KOPT-K1 (cell line): Measurements from ENCODE around the gene MKRN2.
A peak's percentile ranks its signal among the peaks of the same experiment; 100 is the strongest.

ENCODE experiments used
- H3K27ac ChIP-seq: fragments of 200-600 bp; sonication (generic); 2 replicates; pipeline ENCODE4 v1.5.1; 2016; ENCODE audit warnings: antibody characterized with exemption, mild to moderate bottlenecking, low read depth, low read length; ENCODE audit not compliant: poor library complexity, severe bottlenecking
- H3K36me3 ChIP-seq: fragments of 200-600 bp; sonication (generic); 2 replicates; pipeline ENCODE4 v1.5.1; 2017; ENCODE audit warnings: antibody characterized with exemption, mild to moderate bottlenecking, low read length, moderate library complexity; ENCODE audit not compliant: insufficient read depth
- H3K9me3 ChIP-seq: fragments of 200-600 bp; sonication (generic); 2 replicates; pipeline ENCODE4 v1.5.1; 2017; ENCODE audit warnings: antibody characterized with exemption, low read length, mild to moderate bottlenecking; ENCODE audit not compliant: insufficient read depth, poor library complexity, severe bottlenecking

Gene MKRN2, protein sequence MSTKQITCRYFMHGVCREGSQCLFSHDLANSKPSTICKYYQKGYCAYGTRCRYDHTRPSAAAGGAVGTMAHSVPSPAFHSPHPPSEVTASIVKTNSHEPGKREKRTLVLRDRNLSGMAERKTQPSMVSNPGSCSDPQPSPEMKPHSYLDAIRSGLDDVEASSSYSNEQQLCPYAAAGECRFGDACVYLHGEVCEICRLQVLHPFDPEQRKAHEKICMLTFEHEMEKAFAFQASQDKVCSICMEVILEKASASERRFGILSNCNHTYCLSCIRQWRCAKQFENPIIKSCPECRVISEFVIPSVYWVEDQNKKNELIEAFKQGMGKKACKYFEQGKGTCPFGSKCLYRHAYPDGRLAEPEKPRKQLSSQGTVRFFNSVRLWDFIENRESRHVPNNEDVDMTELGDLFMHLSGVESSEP

DNA sequence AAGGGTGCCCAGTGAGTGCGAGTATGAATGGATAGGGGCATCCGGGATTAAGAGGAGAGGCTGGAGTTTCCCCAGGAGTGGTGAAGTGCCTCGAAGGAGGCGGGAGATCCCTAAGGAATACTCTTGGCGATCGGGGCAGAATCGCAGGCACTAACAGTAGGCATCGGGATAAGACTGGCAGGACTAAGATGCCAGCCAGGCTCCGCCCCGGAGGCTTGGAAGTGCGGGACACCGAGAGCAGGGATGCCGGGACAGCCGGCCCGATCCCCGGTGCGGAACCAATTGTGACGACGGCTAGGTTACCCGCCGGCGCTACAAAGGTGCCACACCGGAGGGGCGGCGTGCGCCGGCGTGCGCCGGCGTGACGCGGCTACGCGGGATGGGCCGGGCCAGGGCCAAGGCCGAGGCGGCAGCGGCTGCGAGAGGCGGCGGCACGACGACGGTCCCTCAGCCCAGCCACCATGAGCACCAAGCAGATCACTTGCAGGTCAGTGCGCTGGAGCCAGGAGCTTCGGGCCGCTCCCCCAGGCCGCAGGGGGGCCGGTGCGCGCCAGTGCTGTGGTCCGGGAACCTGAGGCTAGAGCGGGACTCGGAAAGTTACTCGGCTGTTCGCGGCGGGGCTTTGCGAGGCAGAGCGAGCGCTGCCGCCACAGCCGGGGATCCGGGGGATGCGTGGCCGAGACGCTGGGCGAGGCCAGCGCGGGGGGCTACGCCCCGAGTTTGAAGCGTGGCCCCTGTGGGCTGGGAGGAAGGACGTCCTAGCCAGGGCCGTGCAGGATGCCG, at the start of gene MKRN2:
Gene MKRN2, plus strand, starts transcription at position 398 of the 783 bp plus-strand sequence. Its CDS starts 64 bp downstream, at position 462.
- Histone ChIP-seq H3K27ac (peak within 1 kb of the TSS; percentile 81), H3K9me3 (no peaks in the 10 kb centered on the region), H3K36me3 (no peaks in the 10 kb centered on the region)

DNA sequence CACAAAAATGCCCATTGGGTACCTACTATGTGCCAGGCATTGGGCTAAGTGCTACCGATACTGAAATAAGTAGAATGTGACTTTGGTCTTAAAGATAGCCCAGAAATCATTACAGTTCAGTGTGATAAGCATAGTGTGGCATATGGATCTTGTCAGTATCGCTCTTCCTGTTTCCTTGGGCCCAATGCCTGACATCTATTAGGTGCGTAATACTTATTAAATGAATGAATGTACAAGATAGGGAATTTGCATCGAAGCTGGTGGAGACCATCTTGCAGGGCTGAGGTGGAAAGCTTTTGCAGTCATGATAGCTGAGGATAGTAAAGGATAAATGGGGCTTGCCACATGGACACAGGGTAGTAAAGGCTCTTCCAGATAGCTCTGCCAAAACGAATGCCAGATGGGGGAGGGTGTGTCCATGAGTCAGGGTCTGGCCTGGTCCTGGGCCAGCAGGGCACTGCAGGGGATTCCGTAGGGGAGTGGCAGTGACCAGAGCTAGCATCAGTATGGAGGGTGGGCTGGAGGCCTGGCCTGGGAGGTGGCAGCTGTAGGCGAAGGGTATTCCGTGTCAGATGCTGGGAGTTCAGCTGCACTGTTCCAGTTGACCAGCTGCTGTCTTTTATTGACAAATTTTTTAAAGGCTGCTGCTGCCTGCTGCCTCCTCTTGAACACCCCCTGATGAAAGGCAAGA, 49.2 kb upstream of the MKRN2 start:
- Histone ChIP-seq H3K27ac (no peak overlapping the region), H3K36me3 (peaks cover 75% of the 10 kb centered on the region), H3K9me3 (no peaks in the 10 kb centered on the region)

DNA sequence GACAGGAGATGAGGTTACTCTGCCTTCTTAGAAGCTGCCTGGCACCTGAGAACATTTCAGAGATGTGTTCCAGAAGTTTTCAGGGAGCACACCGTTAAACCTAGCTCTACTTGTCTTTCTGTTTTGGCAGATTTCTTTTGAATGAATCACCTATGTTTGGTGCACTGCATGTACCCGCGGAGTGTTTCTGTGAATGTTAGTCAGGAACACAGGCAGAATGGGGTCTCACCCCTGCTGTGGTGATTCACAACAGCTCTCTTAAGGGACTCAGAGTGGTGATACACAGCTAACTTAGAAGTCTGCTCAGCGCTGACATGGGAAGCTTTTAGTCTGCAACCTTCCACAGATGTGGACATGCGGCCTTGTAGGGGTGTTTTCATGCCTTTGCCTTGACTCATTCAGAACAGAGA, 48.6 kb upstream of the MKRN2 start:
- peaks cover 71% of the 10 kb centered on the region for H3K36me3 ChIP-seq
- H3K27ac ChIP-seq = no peak overlapping the region
- no peaks in the 10 kb centered on the region for H3K9me3 ChIP-seq

DNA sequence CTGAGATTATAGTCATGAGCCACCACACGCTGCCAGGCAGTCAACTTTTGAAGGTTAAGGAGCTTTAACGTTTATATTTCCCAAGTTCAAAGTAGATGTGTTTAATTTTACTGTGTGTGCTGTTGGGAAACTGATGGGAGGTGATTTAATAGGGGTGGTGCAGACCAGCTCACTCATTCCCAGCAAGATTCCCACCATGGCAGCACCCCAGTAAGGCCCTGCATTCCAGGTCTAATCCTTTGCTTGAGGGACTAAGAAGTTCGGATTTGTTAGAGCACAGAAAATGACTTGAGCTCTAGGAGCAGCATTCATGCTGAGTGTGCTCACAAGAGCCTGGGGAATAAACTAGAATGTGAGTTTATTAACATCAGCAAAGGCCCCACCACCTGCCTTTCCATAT, 47.4 kb upstream of the MKRN2 start:
- Histone ChIP-seq H3K27ac (no peak overlapping the region), H3K36me3 (peaks cover 69% of the 10 kb centered on the region), H3K9me3 (no peaks in the 10 kb centered on the region)

DNA sequence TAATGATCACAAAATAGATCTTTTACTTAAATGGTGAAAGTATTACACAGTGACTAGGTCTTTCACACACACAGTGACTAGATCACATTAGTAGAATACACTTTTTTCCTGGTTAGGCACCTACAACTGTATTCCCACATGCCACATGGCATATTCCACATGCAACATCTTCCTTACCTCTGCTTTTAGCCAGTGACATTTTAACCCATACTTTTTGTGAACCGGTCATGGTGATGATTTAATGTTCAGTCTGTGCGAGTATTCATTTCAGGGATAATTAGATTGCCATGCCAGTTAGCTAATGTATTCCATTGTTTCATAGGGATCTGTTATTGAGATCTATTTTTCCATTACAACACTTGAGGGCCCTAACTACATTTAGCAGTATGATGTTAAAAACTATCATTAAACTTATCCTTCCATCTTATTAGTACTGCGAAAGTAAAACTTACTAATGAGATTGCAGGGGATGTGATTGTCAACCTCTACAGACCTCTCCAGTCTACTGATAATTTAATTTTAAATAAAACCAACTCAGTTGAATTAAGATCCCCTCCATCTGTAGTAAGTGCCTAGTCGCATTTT, 44.3 kb upstream of the MKRN2 start:
- Histone ChIP-seq H3K27ac (no peak overlapping the region), H3K36me3 (peaks cover 55% of the 10 kb centered on the region), H3K9me3 (no peaks in the 10 kb centered on the region)

DNA sequence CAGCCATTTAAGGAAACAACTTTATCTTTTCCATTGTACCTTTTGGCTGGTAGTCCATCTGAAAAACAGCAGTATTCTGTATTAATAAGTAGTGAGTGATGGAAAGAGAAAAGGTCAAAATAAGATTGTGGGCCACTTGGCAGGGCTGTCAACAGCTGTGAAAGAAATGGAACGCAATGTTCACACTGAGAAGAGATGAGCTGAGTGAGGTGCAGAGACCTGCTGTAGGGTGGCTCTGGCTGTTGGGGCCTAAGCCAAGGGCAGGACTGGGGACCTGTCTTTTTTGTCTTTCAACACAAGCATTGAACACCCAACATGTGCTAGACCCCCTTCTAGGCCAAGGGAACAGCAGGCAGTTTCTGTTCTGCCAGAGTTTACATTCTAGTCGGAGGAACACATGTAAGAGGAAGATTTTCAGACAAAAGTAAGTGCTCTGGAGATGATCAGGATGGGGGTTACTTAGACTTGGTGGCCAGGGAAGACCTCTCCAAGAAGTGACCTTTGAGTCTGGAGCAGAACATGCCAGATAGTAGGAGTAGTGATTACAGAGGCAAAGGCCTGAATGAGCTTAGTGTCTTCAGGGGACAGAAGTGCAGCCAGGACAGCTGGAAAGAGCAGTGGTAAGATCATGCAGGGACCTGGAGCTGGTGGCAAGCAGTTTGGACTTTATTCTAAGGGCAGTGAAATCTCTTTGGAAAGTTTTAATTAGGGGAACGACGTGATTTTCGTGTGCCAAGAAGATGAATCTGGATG, 43.0 kb upstream of the MKRN2 start:
- peaks cover 49% of the 10 kb centered on the region for H3K36me3 ChIP-seq
- no peak overlapping the region for H3K27ac ChIP-seq
- H3K9me3 ChIP-seq = no peaks in the 10 kb centered on the region

DNA sequence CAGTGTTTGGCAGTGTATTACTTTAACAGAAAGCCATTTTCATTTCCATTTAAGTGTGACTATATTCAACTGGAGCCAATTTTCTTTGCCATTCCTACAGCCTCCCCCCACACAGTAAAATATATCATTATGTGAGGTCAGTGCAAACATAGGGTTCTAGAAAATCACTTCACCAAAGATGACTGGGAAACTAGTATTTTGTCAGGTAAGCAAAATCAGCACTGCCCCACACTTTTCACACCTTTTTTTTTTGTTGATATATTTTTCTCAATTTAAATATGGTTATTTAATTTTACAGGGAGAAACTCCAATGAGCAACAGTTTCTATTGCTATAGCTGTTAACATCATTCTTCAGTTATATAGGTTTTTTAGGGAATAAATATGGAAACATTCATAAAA, 41.3 kb upstream of the MKRN2 start:
- Histone ChIP-seq H3K27ac (no peak overlapping the region), H3K36me3 (peaks cover 42% of the 10 kb centered on the region)

DNA sequence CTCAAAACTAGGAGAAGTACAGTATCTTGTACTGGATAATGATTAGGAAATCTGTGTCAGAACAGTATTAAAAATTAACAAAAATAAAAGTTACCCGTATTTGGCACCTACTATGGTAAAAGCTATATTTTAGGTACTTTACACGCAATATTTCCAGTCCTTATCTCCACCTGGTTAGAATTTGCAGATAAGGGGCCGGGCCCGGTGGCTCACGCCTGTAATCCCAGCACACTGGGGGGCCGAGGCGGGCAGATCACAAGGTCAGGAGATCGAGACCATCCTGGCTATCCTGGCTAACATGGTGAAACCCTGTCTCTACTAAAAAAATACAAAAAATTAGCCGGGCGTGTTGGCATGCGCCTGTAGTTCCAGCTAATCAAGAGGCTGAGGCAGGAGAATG, 40.0 kb upstream of the MKRN2 start:
- Histone ChIP-seq H3K36me3 (peaks cover 51% of the 10 kb centered on the region), H3K27ac (no peak overlapping the region), H3K9me3 (no peaks in the 10 kb centered on the region)

More for the DNA sequence above, 41.3 kb upstream of the MKRN2 start:
- H3K9me3 ChIP-seq = no peaks in the 10 kb centered on the region

DNA sequence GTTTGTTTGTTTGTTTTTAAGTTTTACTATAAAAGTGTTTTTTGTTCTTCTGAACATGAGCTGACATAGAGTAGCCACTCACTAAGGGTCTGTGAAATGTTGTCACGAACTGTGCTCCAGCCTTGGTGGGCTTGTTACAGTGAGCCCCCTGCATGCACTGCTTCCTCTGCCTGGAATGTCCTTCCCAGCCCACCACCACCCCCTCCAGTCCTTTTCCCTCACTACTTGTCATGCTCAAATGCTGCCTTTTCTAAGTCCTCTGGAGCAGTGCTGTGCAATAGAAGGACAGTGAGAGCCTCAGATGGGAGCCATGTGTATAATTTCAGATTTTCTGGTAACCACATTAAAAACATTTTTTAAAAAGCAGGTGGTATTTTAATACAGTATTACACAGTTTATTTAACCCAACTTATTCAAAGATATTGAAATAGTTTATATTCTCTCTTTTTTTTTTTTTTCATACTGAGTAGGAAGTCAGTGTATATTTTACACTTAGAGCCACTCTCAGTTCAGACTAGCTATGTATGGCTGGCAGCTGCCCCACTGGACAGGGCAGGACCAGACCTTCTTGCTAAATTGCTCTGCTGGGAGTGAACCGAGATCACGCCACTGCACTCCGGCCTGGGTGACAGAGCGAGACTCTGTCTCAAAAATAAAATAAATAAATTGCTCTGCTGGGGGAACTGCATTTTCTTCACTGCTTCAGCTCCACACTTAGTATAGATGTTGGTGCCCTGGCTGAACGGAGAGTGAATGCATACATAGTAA, 38.4 kb upstream of the MKRN2 start:
- Histone ChIP-seq H3K36me3 (peaks cover 64% of the 10 kb centered on the region), H3K9me3 (no peaks in the 10 kb centered on the region), H3K27ac (no peak overlapping the region)

DNA sequence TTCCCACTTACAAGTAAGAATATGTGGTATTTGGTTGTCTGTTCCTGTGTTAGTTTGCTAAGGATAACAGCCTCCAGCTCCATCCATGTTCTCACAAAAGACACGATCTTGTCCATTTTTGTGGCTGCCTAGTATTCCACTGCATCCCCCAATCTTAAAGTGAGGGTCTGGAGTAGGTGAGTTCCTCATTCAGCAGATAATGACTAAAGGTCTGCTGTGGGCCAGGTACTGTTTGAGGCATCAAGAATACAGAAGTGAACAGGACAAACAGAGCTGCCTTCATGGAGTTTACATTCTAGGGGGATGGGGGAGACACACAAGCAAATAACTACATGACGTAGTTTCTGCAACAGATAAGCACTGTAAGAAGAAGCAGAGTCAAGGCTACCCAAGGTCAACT, 35.9 kb upstream of the MKRN2 start:
- Histone ChIP-seq H3K27ac (no peak overlapping the region), H3K36me3 (peaks cover 57% of the 10 kb centered on the region), H3K9me3 (no peaks in the 10 kb centered on the region)

DNA sequence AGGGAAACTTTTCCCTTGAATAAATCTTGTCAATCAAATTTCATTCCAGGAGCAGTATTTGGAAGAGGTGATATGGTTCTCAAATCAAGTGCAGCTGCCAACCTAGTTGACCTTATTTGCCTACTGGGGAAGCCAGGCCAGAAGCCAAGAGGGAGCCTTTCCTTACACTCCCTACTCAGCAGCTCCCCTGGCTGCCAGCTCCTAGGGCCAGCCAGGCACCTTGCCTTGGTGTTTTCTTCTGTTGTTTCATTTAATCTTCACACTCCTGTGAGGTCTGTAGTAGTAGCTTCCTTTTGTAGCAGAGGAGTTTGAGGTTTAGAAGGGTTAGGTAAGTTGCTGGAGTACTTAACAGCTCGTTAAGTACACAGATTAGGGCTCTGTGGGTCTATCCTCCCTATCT, 34.2 kb upstream of the MKRN2 start:
- no peak overlapping the region for H3K27ac ChIP-seq
- H3K9me3 ChIP-seq = no peaks in the 10 kb centered on the region
- peaks cover 62% of the 10 kb centered on the region for H3K36me3 ChIP-seq

DNA sequence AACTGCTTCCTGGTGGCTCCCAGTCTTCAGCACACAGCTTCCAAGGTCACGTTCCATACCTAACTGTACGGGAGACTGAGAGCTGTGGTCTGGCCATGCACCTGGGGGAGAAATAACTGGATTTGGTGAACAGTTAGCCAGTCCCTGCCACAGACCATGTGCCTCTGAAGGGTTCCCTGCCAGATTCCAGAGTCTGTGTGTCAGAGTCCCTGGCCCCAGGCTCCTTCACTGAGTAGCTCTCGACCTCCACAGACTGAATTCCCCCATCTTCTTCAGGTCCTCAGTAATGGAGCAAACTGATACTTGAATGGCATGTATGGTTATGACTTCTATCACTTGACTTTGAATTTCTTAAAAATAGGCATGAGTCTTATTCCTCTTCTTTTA, 29.1 kb upstream of the MKRN2 start:
- peaks cover 64% of the 10 kb centered on the region for H3K36me3 ChIP-seq
- no peaks in the 10 kb centered on the region for H3K9me3 ChIP-seq
- no peak overlapping the region for H3K27ac ChIP-seq

DNA sequence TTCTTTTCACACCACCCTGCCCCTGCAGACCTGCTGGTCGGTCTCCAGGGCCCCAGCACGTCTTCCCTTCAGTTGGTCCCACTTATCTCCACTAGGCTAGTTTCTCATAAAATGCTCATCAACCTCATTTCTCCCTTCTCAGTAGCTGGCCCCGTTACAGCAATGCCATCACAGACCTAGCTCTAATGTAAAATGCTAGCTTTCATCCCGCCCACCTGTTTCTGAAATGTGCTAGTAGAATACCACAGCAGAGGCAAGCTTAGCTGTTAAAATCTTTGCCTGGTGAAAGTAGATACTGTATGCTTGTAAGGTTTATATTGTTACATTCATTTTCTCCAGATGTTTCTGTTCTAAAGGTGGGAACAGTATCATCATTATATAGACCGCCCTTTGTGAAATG, 24.7 kb upstream of the MKRN2 start:
- H3K9me3 ChIP-seq = no peaks in the 10 kb centered on the region
- no peak overlapping the region for H3K27ac ChIP-seq
- H3K36me3 ChIP-seq = peaks cover 51% of the 10 kb centered on the region

DNA sequence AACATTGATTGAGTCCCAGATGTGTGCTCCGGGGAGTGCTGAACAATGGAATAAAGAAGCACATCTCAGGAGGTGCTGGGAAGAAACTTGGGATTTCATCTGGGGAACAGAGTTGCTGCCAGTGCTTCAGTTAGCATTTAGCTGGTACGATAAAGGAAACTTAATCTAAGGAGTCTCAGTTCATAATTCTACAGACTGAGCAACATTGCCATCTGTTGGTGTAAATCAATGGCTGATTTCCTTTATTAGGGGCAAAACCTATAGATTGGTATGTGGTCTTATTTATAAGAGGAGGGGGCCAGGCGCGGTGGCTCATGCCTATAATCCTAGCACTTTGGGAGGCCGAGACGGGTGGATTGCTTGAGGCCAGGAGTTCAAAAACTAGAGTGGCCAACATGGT, 20.5 kb upstream of the MKRN2 start:
- Histone ChIP-seq H3K9me3 (no peaks in the 10 kb centered on the region), H3K27ac (no peak overlapping the region), H3K36me3 (peaks cover 48% of the 10 kb centered on the region)
